Activated naive CD4-positive, alpha-beta T cell treated with anti-CD3 and anti-CD28 coated beads, Interleukin-2, amount 50 U/mL, for 16 hours (primary cell): ENCODE data around the gene CLIP2.
"Not testable (repeated sequence)": the region's sequence is repeated elsewhere in the genome, so short reads cannot be mapped to it uniquely, and the experiment has no call there.

Experiments
- DNase-seq: peaks from one replicate; pipeline ENCODE4 v3.0.0-alpha.2; 2020

CLIP2 gene

GRCh38 chr7:74338366-74339108 is 49.3 kb downstream of the CLIP2 start:
- DNase-seq, result no peak

- not testable (repeated sequence) for DNase-seq
These were observed 50.4 kb downstream of the CLIP2 start for GRCh38 chr7:74339648-74340047.

GRCh38 chr7:74343281-74344131 is 54.3 kb downstream of the CLIP2 start:
- DNase-seq, result no peak

GRCh38 chr7:74344132-74344496 is 54.9 kb downstream of the CLIP2 start:
- DNase-seq, result no peak

GRCh38 chr7:74344786-74345185 is 55.6 kb downstream of the CLIP2 start:
- no peak for DNase-seq

- DNase-seq, result no peak
These were observed 56.8 kb downstream of the CLIP2 start for GRCh38 chr7:74345970-74346369.

GRCh38 chr7:74349621-74350020 is 60.4 kb downstream of the CLIP2 start:
- DNase-seq, result no peak

- no peak for DNase-seq
These were observed 61.5 kb downstream of the CLIP2 start for GRCh38 chr7:74350751-74351150.

- no peak for DNase-seq
These were observed 62.6 kb downstream of the CLIP2 start for GRCh38 chr7:74351836-74352235.

GRCh38 chr7:74352551-74353138 is 63.4 kb downstream of the CLIP2 start:
- not testable (repeated sequence) for DNase-seq

- no peak for DNase-seq
These were observed 64.8 kb downstream of the CLIP2 start for GRCh38 chr7:74354009-74354408.

- DNase-seq, result no peak
These were observed 65.9 kb downstream of the CLIP2 start for GRCh38 chr7:74355091-74355490.

- no peak for DNase-seq
These were observed 67.5 kb downstream of the CLIP2 start for GRCh38 chr7:74356589-74357315.

- DNase-seq, result no peak
These were observed 70.8 kb downstream of the CLIP2 start for GRCh38 chr7:74360008-74360407.

GRCh38 chr7:74362266-74362665 is 73.1 kb downstream of the CLIP2 start:
- no peak for DNase-seq

GRCh38 chr7:74364061-74364460 is 74.9 kb downstream of the CLIP2 start:
- no peak for DNase-seq

- DNase-seq, result no peak
These were observed 76.3 kb downstream of the CLIP2 start for GRCh38 chr7:74365322-74366022.

- DNase-seq, result no peak
These were observed 82.5 kb downstream of the CLIP2 start for GRCh38 chr7:74371381-74372341.

- no peak for DNase-seq
These were observed 83.4 kb downstream of the CLIP2 start for GRCh38 chr7:74372511-74373111.

- DNase-seq, result no peak
These were observed 84.3 kb downstream of the CLIP2 start for GRCh38 chr7:74373536-74373935.

- no peak for DNase-seq
These were observed 86.6 kb downstream of the CLIP2 start for GRCh38 chr7:74375726-74376220.
